ENCODE results near the gene ELOVL1.

DNA sequence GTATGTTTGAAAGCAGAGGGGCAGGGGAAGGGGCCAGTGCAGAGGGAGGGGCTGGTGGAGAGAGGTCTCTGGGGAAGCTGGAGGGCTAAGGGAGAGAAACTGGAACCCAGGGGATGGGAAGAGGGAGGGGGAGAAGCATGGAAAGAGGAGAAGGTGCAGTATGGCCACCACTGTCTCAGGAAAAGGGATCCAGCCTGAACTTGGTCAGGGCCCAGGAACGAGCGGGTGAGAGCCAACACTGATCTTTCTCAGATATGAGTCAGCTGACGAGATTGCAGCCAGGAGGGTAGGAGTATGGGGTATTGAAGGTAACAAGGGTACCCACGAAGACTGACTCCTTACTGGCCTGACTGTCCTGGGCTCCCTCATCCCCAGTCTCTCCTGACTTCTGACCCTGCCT, 49.0 kb downstream of the ELOVL1 start:
- TF ChIP-seq EP300 (IDR thresholded peaks at IDR 0.05; ENCODE audit: borderline replicate concordance) (no peak), ZBTB7A (IDR thresholded peaks at IDR 0.05; ENCODE audit: low read depth) (no peak), RAD21 (IDR thresholded peaks at IDR 0.05; ENCODE audit: low read depth) (no peak), CREB1 (IDR thresholded peaks at IDR 0.05; ENCODE audit: low read depth) (no peak), TAF1 (IDR thresholded peaks at IDR 0.05; ENCODE audit: low read depth) (no peak)
- TF ChIP-seq, protein P1, sequence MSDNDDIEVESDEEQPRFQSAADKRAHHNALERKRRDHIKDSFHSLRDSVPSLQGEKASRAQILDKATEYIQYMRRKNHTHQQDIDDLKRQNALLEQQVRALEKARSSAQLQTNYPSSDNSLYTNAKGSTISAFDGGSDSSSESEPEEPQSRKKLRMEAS (IDR thresholded peaks at IDR 0.05) = no peak
